ENCODE results near the gene NANOS3. TPM values are rescaled to one million over a fixed set of nuclear protein-coding genes. Genes with fewer than 3 reads are reported as not detected.
A peak's percentile ranks its signal among the peaks of the same experiment; 100 is the strongest.

The NANOS3 gene
- polyA plus RNA-seq, 1 experiment = 0.20 TPM

DNA sequence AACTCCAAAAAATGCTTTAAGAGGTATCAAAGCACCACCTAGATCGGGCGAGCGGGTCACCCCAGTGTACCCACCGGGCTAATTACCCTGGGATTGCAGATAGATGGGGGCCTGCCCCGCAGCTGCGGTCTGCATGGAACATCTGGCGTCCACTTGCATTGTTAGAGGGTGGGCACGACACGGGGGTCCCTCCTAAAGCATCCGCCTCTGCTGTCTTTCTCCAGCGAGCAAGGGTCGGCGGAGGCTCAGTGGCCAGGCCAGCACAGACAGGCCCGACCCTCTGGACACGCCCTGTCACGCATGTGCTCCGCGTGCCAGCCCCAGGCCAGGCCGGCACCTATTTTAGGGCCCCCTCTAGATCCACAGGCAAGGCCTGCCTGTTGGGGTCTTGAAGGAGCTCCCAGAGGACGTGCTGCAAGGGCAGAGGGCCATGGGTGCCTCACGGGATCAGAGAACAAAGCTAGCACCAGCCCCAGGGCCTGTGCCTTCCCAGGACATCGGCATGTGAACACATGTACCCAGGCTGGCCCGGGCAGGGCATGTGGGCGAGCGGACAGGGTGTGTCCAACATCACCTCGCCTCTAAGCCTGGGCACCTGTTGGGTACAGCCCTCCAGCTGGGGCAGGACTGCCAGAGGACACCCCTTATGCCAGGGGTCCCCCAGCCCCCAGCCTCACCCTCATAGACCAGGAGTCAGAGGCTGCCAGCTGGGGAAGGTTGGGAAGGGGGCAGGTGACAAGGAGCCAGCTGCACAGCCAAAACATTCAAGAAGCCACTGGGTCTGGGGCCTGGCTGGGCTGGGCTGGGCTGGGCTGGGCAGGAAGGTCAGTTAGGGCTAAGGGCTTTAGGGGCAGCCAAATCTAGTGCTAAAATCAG lies 35.6 kb upstream of the NANOS3 start:
- TF ChIP-seq, protein P1, sequence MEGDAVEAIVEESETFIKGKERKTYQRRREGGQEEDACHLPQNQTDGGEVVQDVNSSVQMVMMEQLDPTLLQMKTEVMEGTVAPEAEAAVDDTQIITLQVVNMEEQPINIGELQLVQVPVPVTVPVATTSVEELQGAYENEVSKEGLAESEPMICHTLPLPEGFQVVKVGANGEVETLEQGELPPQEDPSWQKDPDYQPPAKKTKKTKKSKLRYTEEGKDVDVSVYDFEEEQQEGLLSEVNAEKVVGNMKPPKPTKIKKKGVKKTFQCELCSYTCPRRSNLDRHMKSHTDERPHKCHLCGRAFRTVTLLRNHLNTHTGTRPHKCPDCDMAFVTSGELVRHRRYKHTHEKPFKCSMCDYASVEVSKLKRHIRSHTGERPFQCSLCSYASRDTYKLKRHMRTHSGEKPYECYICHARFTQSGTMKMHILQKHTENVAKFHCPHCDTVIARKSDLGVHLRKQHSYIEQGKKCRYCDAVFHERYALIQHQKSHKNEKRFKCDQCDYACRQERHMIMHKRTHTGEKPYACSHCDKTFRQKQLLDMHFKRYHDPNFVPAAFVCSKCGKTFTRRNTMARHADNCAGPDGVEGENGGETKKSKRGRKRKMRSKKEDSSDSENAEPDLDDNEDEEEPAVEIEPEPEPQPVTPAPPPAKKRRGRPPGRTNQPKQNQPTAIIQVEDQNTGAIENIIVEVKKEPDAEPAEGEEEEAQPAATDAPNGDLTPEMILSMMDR (IDR thresholded peaks at IDR 0.05; ENCODE audit: insufficient read depth, low read depth, low read length) = no peak
- CTCF ChIA-PET = interaction anchor here (1.0 to 7.3 kb wide), 4 partner anchors 18 to 57 kb away, joined by 3 to 64 read pairs (median 4); no protein-coding TSS in a partner anchor

DNA sequence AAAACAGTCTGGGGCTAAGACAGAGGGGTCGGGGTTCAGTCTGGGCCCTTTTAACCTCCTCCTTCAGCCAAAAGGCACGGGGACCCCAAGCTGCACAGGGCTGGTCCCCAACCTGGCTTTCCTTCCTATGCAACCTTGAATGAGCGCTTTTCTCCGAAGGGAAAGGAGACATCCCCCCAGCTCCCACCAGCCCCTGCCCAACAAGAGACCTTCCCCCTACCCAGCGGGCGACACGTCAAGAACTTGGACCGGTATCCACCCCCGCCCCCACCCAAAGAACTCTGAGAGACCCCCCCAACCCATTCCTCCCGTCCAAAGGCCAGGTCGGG lies 35.0 kb upstream of the NANOS3 start:
- CTCF ChIA-PET = interaction anchor here (1.0 to 1.4 kb wide), 2 partner anchors 21 to 58 kb away, joined by 3 to 4 read pairs; no protein-coding TSS in a partner anchor

More for the DNA sequence above, 35.6 kb upstream of the NANOS3 start:
- DNase-seq (ENCODE audit: low read depth) = no peak
- Histone ChIP-seq H3K36me3 (ENCODE audit: control insufficient read depth, insufficient read depth, low read length) (peaks cover 8% of the 10 kb centered on the region), H3K27me3 (ENCODE audit: control insufficient read depth, insufficient read depth, low read length) (no peaks in the 10 kb centered on the region), H3K4me3 (ENCODE audit: low read depth, low read length) (peak overlapping the region; percentile 66)
- POLR2A ChIA-PET = no interaction called here

DNA sequence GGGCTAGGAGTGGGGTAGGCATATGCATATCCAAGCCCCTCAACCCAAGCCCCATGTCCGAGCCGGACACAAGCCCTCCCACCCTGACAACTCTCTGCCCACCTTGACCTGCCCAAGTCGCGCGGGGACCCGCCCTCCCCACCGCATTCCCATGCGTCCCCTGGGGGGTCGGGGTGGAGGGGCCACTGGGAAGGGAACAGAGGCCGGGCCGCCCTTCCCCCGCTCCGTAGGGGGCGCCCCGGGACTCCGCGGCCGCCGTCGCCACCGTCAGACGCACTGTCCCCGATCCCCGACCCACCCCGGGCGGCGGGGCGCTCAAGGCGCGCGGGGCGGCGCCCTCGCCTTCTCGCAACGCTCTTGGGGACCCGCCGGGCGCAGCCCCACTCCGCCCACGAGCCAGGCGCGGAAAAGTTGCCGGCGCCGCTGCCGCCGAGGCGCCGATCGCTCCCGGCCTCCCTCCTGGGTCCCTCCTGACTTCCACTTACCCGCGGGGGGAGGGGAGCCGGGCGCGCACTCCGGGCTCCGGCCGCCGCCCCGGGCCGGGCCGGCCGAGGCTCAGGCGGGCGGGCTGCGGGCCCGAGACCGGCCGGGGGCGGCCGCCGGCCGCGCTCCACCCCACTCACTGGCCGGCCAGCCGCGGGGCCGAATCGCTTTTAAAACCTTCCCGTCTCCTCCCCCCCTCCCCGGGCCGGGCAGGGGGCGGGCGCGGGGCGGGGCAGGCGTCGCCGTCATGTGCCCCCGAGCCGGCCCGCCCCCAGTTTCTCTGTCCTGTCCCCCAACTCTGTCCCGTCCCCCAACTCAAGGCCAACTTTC lies 34.4 kb upstream of the NANOS3 start:
- no peak for DNase-seq (ENCODE audit: low read depth)
- TF ChIP-seq, protein P1 (IDR thresholded peaks at IDR 0.05; ENCODE audit: insufficient read depth, low read depth, low read length) = no peak
- peaks cover 5% of the 10 kb centered on the region for H3K36me3 ChIP-seq (ENCODE audit: control insufficient read depth, insufficient read depth, low read length)
- no peaks in the 10 kb centered on the region for H3K27me3 ChIP-seq (ENCODE audit: control insufficient read depth, insufficient read depth, low read length)
- POLR2A ChIA-PET = no interaction called here
- CTCF ChIA-PET = interaction anchor here (1.4 kb wide), 1 partner anchor 20 kb away, joined by 4 read pairs; no protein-coding TSS in a partner anchor
- peak overlapping the region; percentile 66 for H3K4me3 ChIP-seq (ENCODE audit: low read depth, low read length)

More for the DNA sequence above, 35.0 kb upstream of the NANOS3 start:
- POLR2A ChIA-PET = no interaction called here
- TF ChIP-seq, protein P1 (IDR thresholded peaks at IDR 0.05; ENCODE audit: insufficient read depth, low read depth, low read length) = no peak
- DNase-seq (ENCODE audit: low read depth) = no peak
- H3K27me3 ChIP-seq (ENCODE audit: control insufficient read depth, insufficient read depth, low read length) = no peaks in the 10 kb centered on the region
- H3K36me3 ChIP-seq (ENCODE audit: control insufficient read depth, insufficient read depth, low read length) = peaks cover 5% of the 10 kb centered on the region
- peak overlapping the region; percentile 66 for H3K4me3 ChIP-seq (ENCODE audit: low read depth, low read length)

DNA sequence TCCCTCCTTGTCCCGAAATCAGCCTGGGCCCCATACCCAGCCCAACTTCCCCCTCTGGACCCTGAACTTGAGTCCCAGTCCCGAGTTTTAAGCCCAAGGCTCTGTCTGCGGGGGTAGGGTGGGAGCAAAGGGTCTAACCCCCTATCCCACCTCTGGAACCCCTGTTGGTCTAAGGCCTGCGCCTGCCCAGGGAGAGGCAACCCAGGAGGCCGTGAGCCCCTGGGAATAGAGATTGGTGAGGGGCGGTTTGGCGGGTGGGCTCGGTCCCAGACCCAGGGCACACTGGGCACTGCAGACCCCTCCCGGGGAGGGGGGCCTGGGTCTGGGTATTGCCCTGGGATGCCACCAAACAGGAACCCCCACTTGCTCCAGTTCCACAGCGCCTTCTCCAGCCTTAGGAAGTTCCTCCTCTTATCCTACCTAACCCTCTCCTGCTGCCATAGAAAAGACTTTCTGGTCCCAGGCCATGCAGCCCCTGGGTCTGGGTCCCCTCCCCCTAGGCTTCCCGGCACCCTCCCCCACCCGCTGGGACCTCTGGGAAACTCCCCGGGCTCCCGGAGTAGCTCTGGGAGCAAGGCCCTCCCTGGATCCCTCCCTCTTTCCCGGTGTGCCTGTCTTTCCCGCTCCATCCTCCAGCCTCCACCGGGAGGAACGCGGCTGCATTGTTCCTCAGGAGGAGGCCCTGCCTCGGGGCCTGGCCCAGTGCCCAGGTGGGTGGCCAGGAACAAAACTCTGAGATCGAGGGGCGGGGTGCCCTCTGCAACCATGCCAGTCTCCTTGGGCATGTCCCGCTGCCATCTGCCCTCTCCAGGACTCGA lies 33.6 kb upstream of the NANOS3 start:
- Histone ChIP-seq H3K27me3 (ENCODE audit: control insufficient read depth, insufficient read depth, low read length) (no peaks in the 10 kb centered on the region), H3K36me3 (ENCODE audit: control insufficient read depth, insufficient read depth, low read length) (peaks cover 5% of the 10 kb centered on the region), H3K4me3 (ENCODE audit: low read depth, low read length) (peak overlapping the region; percentile 54)
- ChIA-PET CTCF (interaction anchor here (1.5 kb wide), 1 partner anchor 19 kb away, joined by 6 read pairs; no protein-coding TSS in a partner anchor), POLR2A (interaction anchor here (0.6 kb wide), 1 partner anchor 19 kb away, joined by 8 read pairs; no protein-coding TSS in a partner anchor)
- no peak for DNase-seq (ENCODE audit: low read depth)
- TF ChIP-seq, protein P1 (IDR thresholded peaks at IDR 0.05; ENCODE audit: insufficient read depth, low read depth, low read length) = no peak
